ENCODE data around the gene RTP5.
A peak's percentile ranks its signal among the peaks of the same experiment; 100 is the strongest.

RTP5 gene

GRCh38 chr2:241858206-241859016, 11.1 kb upstream of the RTP5 start, which contains the start of gene PDCD1:
PDCD1 (minus strand) TSS chr2:241858894; CDS start chr2:241858838, 56 bp downstream.
- DNase-seq, result no peak

GRCh38 chr2:241859017-241859435, 10.5 kb upstream of the RTP5 start:
- DNase-seq, result no peak

GRCh38 chr2:241859436-241860183, 9.9 kb upstream of the RTP5 start:
- DNase-seq, result no peak

GRCh38 chr2:241860184-241861078, 9.1 kb upstream of the RTP5 start:
- no peak for DNase-seq

GRCh38 chr2:241861264-241861663, 8.3 kb upstream of the RTP5 start:
- no peak for DNase-seq

- no peak for DNase-seq
Observed at GRCh38 chr2:241862093-241862492, 7.4 kb upstream of the RTP5 start.

GRCh38 chr2:241862775-241863535, 6.6 kb upstream of the RTP5 start:
- DNase-seq, result no peak

GRCh38 chr2:241863536-241863954, 6.0 kb upstream of the RTP5 start:
- no peak for DNase-seq

GRCh38 chr2:241864168-241864849, 5.2 kb upstream of the RTP5 start:
- no peak for DNase-seq

- no peak for DNase-seq
Observed at GRCh38 chr2:241864850-241865213, 4.7 kb upstream of the RTP5 start.

- DNase-seq, result no peak
Observed at GRCh38 chr2:241865416-241865956, 4.0 kb upstream of the RTP5 start.

GRCh38 chr2:241865957-241866789, 3.4 kb upstream of the RTP5 start:
- no peak for DNase-seq

GRCh38 chr2:241866790-241867645, 2.5 kb upstream of the RTP5 start:
- DNase-seq, result no peak

- no peak for DNase-seq
Observed at GRCh38 chr2:241867776-241868420, 1.6 kb upstream of the RTP5 start.

GRCh38 chr2:241868661-241869081, 858 bp upstream of the RTP5 start:
- DNase-seq, result peak; percentile 42

- DNase-seq, result peak; percentile 51
Observed at GRCh38 chr2:241870081-241870541, 582 bp downstream of the RTP5 start.

- no peak for DNase-seq
Observed at GRCh38 chr2:241870611-241871537, 1.3 kb downstream of the RTP5 start.

All from NCI-H1105 (cell line).